Endothelial cell of umbilical vein (primary cell): ENCODE results near the gene SDHB. TPM values are rescaled to one million over a fixed set of nuclear protein-coding genes. Genes with fewer than 3 reads are reported as not detected.

Source experiments
- BruUV-seq: library from RNA; stranded (reverse); fragments of 400-500 nt; replicated peaks from 2 replicates; lab custom pipeline; 2021; lab: Mats Ljungman, UMichigan
- CTCF ChIA-PET: fragments of 300-600, 350-600 bp; sonication (Branson Sonifier 250); formaldehyde crosslinking; loops from one replicate; lab custom pipeline; 2021; ENCODE audit warnings: antibody characterized with exemption, inconsistent platforms; lab: Charles Lee
- POLR2A ChIA-PET: fragments of 300-600, 350-600 bp; sonication (Branson Sonifier 250); formaldehyde crosslinking; loops from one replicate; lab custom pipeline; 2021; ENCODE audit warnings: antibody characterized with exemption, inconsistent platforms; lab: Charles Lee
- DNase-seq: peaks from one replicate; pipeline ENCODE4 v3.0.0-alpha.2; 2011; ENCODE audit warnings: low read depth, low spot score
- FAIRE-seq: peaks from 2 replicates; lab custom pipeline; 2011; peaks lifted over from hg19 to GRCh38; lab: Jason Lieb, UNC
- H2AFZ ChIP-seq: 2 replicates; pipeline ENCODE4 v1.6.0; 2012; ENCODE audit warnings: low read depth, low read length, control low read depth, inconsistent platforms
- H3K27ac ChIP-seq: 2 replicates; pipeline ENCODE4 v1.5.1; 2011; ENCODE audit warnings: low read depth, mild to moderate bottlenecking, control low read depth, low read length, moderate library complexity; ENCODE audit not compliant: insufficient read depth
- H3K27me3 ChIP-seq, 2 experiments: 2 replicates each; pipeline versions ENCODE4 v1.6.0 to v1.6.1; 2011; ENCODE audit warnings: low read length in 2 of 2, mixed read lengths in 1 of 2; ENCODE audit not compliant: control insufficient read depth in 2 of 2, insufficient read depth in 2 of 2
- H3K36me3 ChIP-seq, 2 experiments: 2 replicates in 1 of 2; 3 replicates in 1 of 2; pipeline ENCODE4 v1.5.1; 2011; ENCODE audit warnings: low read length in 2 of 2, mild to moderate bottlenecking in 1 of 2, moderate library complexity in 1 of 2; ENCODE audit not compliant: control insufficient read depth in 2 of 2, insufficient read depth in 2 of 2; ENCODE audit errors: extremely low read depth in 1 of 2
- H3K4me1 ChIP-seq: 3 replicates; pipeline ENCODE4 v1.5.1; 2011; ENCODE audit warnings: mild to moderate bottlenecking, low read length; ENCODE audit not compliant: control insufficient read depth, insufficient read depth; ENCODE audit errors: extremely low read depth
- H3K4me2 ChIP-seq: 2 replicates; pipeline ENCODE4 v1.6.1; 2011; ENCODE audit warnings: low read length, control low read depth, mixed read lengths; ENCODE audit not compliant: insufficient read depth
- H3K4me3 ChIP-seq, 3 experiments: fragments of 200-600 bp in 1 of 3; sonication (generic), shearing (Covaris generic) in 1 of 3; replicated peaks in 1 of 3; 2 replicates each; pipeline ENCODE4 v1.5.1; 2011 to 2016; ENCODE audit warnings: control low read depth in 3 of 3, low read length in 3 of 3, mild to moderate bottlenecking in 2 of 3, inconsistent platforms in 1 of 3, low read depth in 1 of 3, moderate library complexity in 1 of 3; ENCODE audit not compliant: insufficient read depth in 1 of 3
- H3K79me2 ChIP-seq: 2 replicates; pipeline ENCODE4 v1.6.0; 2012; ENCODE audit warnings: low read length, inconsistent platforms; ENCODE audit not compliant: control insufficient read depth, insufficient read depth
- H3K9ac ChIP-seq: replicated peaks from 2 replicates; pipeline ENCODE3; 2011; ENCODE audit warnings: low read length, control low read depth; ENCODE audit not compliant: insufficient read depth; ENCODE audit errors: extremely low read depth
- H3K9me1 ChIP-seq: replicated peaks from 3 replicates; pipeline ENCODE4 v1.6.0; 2011; ENCODE audit warnings: mild to moderate bottlenecking, low read length; ENCODE audit not compliant: control insufficient read depth, insufficient read depth; ENCODE audit errors: extremely low read depth
- H3K9me3 ChIP-seq: replicated peaks from 2 replicates; pipeline ENCODE4 v1.5.1; 2012; ENCODE audit warnings: low read length, inconsistent platforms; ENCODE audit not compliant: control insufficient read depth, insufficient read depth
- H4K20me1 ChIP-seq: replicated peaks from 2 replicates; pipeline ENCODE3; 2011; ENCODE audit warnings: mild to moderate bottlenecking, low read length; ENCODE audit not compliant: control insufficient read depth, insufficient read depth; ENCODE audit errors: extremely low read depth
- EZH2 ChIP-seq: IDR thresholded peaks from 2 replicates; pipeline ENCODE4 v1.6.1; 2012; ENCODE audit warnings: borderline replicate concordance, low read depth, mild to moderate bottlenecking, moderate library complexity, low read length, inconsistent platforms; ENCODE audit not compliant: severe bottlenecking
- FOS ChIP-seq: IDR thresholded peaks from 2 replicates; pipeline ENCODE4 v1.6.1; 2011; ENCODE audit warnings: mild to moderate bottlenecking, low read length, moderate library complexity, borderline replicate concordance; ENCODE audit not compliant: insufficient read depth
- GATA2 ChIP-seq: IDR thresholded peaks from 2 replicates; pipeline ENCODE4 v1.7.0; 2011; ENCODE audit warnings: low read depth, mild to moderate bottlenecking, moderate library complexity, mixed read lengths, low read length; ENCODE audit not compliant: insufficient read length, insufficient read depth
- JUN ChIP-seq: IDR thresholded peaks from 2 replicates; pipeline ENCODE4 v1.6.1; 2011; ENCODE audit warnings: borderline replicate concordance, low read depth; ENCODE audit not compliant: insufficient read length, insufficient read depth
- MYC ChIP-seq: IDR thresholded peaks from one replicate; pipeline ENCODE4 v1.6.1; 2011; ENCODE audit warnings: mild to moderate bottlenecking, low read depth, low read length
- POLR2A ChIP-seq: IDR thresholded peaks from 2 replicates; pipeline ENCODE4 v1.6.1; 2012; ENCODE audit warnings: low read depth, mild to moderate bottlenecking, control low read depth, low read length
- POLR2AphosphoS5 ChIP-seq: IDR thresholded peaks from 2 replicates; pipeline ENCODE4 v1.6.1; 2012; ENCODE audit warnings: low read depth, mild to moderate bottlenecking, control low read depth, low read length, moderate library complexity; ENCODE audit not compliant: insufficient read depth
- dilution Hi-C: fragments of 300-500 bp; cut with MboI; formaldehyde crosslinking; loops from one replicate; pipeline ENCODE4 v1.15.0; 2019; ENCODE audit warnings: low sequenced_read_pairs; ENCODE audit not compliant: extremely low pct_ligation_motif_present
- intact Hi-C: fragments of 100-400 bp; cut with micrococcal nuclease; formaldehyde crosslinking; loops from one replicate; pipeline ENCODE4 v1.10.0; 2022
- polyA plus RNA-seq, 4 experiments: library from polyadenylated mRNA; depleted of rRNA in 3 of 4; stranded (reverse) in 3 of 4; unstranded in 1 of 4; fragments of >200 nt; gene quantifications; 2 replicates each; pipeline versions ENCODE4 v1.2.1 to v1.2.3, GENCODE V29; 2011 to 2012; ENCODE audit warnings: missing spikeins in 1 of 4
- total RNA-seq: library from RNA; stranded (reverse); gene quantifications from 2 replicates; pipeline ENCODE4 v1.2.3, GENCODE V29; 2021
- TF ChIP-seq, protein P1 (sequence below): IDR thresholded peaks from 2 replicates; pipeline ENCODE4 v1.6.1; 2011; ENCODE audit not compliant: insufficient read depth, insufficient read length
- TF ChIP-seq, protein P2 (sequence below), 2 donors: IDR thresholded peaks; 1 replicate in 1 of 2; 2 replicates in 1 of 2; pipeline ENCODE4 v1.5.1; 2011; ENCODE audit warnings: low read length in 2 of 2, mild to moderate bottlenecking in 2 of 2, moderate library complexity in 2 of 2, control low read depth in 1 of 2, inconsistent platforms in 1 of 2, low read depth in 1 of 2; ENCODE audit not compliant: insufficient read depth in 1 of 2; ENCODE audit errors: extremely low read depth in 1 of 2

SDHB gene
- total and polyA plus RNA-seq, 2 donors (not counting 3 experiments of a cell fraction or from before 2014, with no cell fraction given): 96.2 to 98.1 TPM

DNA sequence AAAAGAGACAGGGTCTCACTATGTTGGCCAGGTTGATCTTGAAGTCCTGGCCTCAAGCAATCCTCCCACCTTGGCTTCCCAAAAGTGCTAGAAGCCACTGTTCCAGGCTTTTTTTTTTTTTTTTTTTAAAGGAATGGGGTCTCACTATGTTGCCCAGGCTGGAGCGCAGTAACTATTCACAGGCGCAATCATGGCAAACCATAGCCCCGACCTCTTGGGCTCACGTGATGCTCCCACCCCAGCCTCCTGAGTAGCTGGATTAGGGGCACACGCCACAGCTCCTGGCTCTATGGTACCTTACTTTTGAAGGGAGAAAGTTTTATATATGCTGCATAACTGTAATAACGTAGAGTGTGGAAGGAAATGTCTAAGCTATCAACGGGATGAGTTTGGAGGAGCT, 36.4 kb downstream of the SDHB start:
- no peaks in the 10 kb centered on the region for H3K79me2 ChIP-seq
- H4K20me1 ChIP-seq: no peaks in the 10 kb centered on the region
- dilution Hi-C loops: no loop called here
- POLR2A ChIA-PET: no interaction called here
- no peak overlapping the region for H3K4me3 ChIP-seq
- no peaks in the 10 kb centered on the region for H3K9me3 ChIP-seq
- BruUV-seq: no TSS peak
- no peak for DNase-seq
- peaks cover 6% of the 10 kb centered on the region for H3K4me1 ChIP-seq
- no peak overlapping the region for H3K4me2 ChIP-seq
- H3K27me3 ChIP-seq: no peaks in the 10 kb centered on the region
- no peaks in the 10 kb centered on the region for H3K9me1 ChIP-seq
- intact Hi-C loops: no loop called here
- TF ChIP-seq FOS (no peak), EZH2 (no peak), MYC (no peak), POLR2A (no peak), GATA2 (no peak), POLR2AphosphoS5 (no peak), JUN (no peak)
- TF ChIP-seq, protein P1, sequence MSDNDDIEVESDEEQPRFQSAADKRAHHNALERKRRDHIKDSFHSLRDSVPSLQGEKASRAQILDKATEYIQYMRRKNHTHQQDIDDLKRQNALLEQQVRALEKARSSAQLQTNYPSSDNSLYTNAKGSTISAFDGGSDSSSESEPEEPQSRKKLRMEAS: no peak
- TF ChIP-seq, protein P2, sequence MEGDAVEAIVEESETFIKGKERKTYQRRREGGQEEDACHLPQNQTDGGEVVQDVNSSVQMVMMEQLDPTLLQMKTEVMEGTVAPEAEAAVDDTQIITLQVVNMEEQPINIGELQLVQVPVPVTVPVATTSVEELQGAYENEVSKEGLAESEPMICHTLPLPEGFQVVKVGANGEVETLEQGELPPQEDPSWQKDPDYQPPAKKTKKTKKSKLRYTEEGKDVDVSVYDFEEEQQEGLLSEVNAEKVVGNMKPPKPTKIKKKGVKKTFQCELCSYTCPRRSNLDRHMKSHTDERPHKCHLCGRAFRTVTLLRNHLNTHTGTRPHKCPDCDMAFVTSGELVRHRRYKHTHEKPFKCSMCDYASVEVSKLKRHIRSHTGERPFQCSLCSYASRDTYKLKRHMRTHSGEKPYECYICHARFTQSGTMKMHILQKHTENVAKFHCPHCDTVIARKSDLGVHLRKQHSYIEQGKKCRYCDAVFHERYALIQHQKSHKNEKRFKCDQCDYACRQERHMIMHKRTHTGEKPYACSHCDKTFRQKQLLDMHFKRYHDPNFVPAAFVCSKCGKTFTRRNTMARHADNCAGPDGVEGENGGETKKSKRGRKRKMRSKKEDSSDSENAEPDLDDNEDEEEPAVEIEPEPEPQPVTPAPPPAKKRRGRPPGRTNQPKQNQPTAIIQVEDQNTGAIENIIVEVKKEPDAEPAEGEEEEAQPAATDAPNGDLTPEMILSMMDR (IDR thresholded peaks at IDR 0.05; ENCODE audit: extremely low read depth in 1 of 2, insufficient read depth in 1 of 2, low read depth in 1 of 2, low read length in 2 of 2): no peak
- H3K9ac ChIP-seq: no peak overlapping the region
- FAIRE-seq: no peak
- CTCF ChIA-PET: interaction anchor here (0.8 to 2.3 kb wide), 5 partner anchors 20 to 397 kb away, joined by 3 to 6 read pairs (median 5); no protein-coding TSS in a partner anchor
- H3K27ac ChIP-seq: no peak overlapping the region
- H3K36me3 ChIP-seq: peaks cover 14 to 22% of the 10 kb centered on the region in 2 experiments
- H2AFZ ChIP-seq: no peak overlapping the region
